CD14-positive monocyte (primary cell): Measurements from ENCODE around the gene WNT3. TPM values are rescaled to one million over a fixed set of nuclear protein-coding genes. Genes with fewer than 3 reads are reported as not detected.

Source experiments
- DNase-seq, 3 donors: peaks; one replicate each; pipeline ENCODE4 v3.0.0-alpha.2; 2011 to 2022
- H2AFZ ChIP-seq: 2 replicates; pipeline ENCODE4 v1.6.0; 2012; ENCODE audit warnings: mild to moderate bottlenecking, low read depth, low read length, inconsistent platforms; ENCODE audit not compliant: insufficient read depth, poor library complexity, severe bottlenecking
- H3K27ac ChIP-seq, 2 donors: 1 replicate in 1 of 2; 2 replicates in 1 of 2; pipeline ENCODE4 v1.5.1; 2012 to 2013; ENCODE audit warnings: low read length in 2 of 2, control low read depth in 1 of 2, inconsistent platforms in 1 of 2, low read depth in 1 of 2, mild to moderate bottlenecking in 1 of 2
- H3K27me3 ChIP-seq, 2 donors: one replicate each; pipeline versions ENCODE4 v1.6.0 to v1.6.1; 2011 to 2013; ENCODE audit warnings: low read length in 2 of 2; ENCODE audit not compliant: control insufficient read depth in 2 of 2, insufficient read depth in 2 of 2
- H3K36me3 ChIP-seq, 2 donors: replicated peaks in 1 of 2; 1 replicate in 1 of 2; 2 replicates in 1 of 2; pipeline versions ENCODE4 v1.5.1 to v1.6.1; 2012 to 2013; ENCODE audit warnings: low read length in 2 of 2, control low read depth in 1 of 2, inconsistent platforms in 1 of 2, mild to moderate bottlenecking in 1 of 2; ENCODE audit not compliant: insufficient read depth in 2 of 2, control insufficient read depth in 1 of 2
- H3K4me1 ChIP-seq, 2 donors: 1 replicate in 1 of 2; 2 replicates in 1 of 2; pipeline versions ENCODE4 v1.5.1 to v1.6.1; 2012 to 2013; ENCODE audit warnings: low read length in 2 of 2, control low read depth in 1 of 2, inconsistent platforms in 1 of 2, mild to moderate bottlenecking in 1 of 2, moderate library complexity in 1 of 2; ENCODE audit not compliant: insufficient read depth in 2 of 2, control insufficient read depth in 1 of 2
- H3K4me2 ChIP-seq: replicated peaks from 2 replicates; pipeline ENCODE3; 2012; ENCODE audit warnings: low read length, moderate library complexity, mild to moderate bottlenecking; ENCODE audit not compliant: poor library complexity, severe bottlenecking; ENCODE audit errors: extremely low read depth
- H3K4me3 ChIP-seq, 3 experiments: fragments of 200-600 bp in 1 of 3; sonication (generic) in 1 of 3; replicated peaks in 1 of 3; 1 replicate in 2 of 3; 2 replicates in 1 of 3; pipeline ENCODE4 v1.5.1; 2011 to 2013; ENCODE audit warnings: low read length in 3 of 3, mild to moderate bottlenecking in 3 of 3, control low read depth in 2 of 3, low read depth in 2 of 3, inconsistent platforms in 1 of 3, moderate library complexity in 1 of 3
- H3K79me2 ChIP-seq: 2 replicates; pipeline ENCODE4 v1.6.0; 2012; ENCODE audit warnings: mild to moderate bottlenecking, control low read depth, inconsistent platforms, low read length, moderate library complexity; ENCODE audit not compliant: insufficient read depth
- H3K9ac ChIP-seq: 2 replicates; pipeline ENCODE4 v1.6.0; 2017; ENCODE audit warnings: low read length, mild to moderate bottlenecking; ENCODE audit not compliant: insufficient read depth, poor library complexity, severe bottlenecking
- H3K9me3 ChIP-seq, 2 donors: replicated peaks in 1 of 2; 1 replicate in 1 of 2; 2 replicates in 1 of 2; pipeline versions ENCODE4 v1.5.1 to v1.6.1; 2012 to 2013; ENCODE audit warnings: low read length in 2 of 2, control low read depth in 1 of 2; ENCODE audit not compliant: control insufficient read depth in 1 of 2, insufficient read depth in 1 of 2
- H4K20me1 ChIP-seq: 2 replicates; pipeline ENCODE4 v1.6.0; 2012; ENCODE audit warnings: mild to moderate bottlenecking, low read length, control low read depth, moderate library complexity; ENCODE audit not compliant: insufficient read depth
- H3K27ac Mint-ChIP-seq, 7 donors: one replicate each; pipeline ENCODE4 v1.8.0; 2020; ENCODE audit warnings: mild to moderate bottlenecking in 7 of 7, mixed read lengths in 7 of 7, moderate library complexity in 6 of 7, inconsistent platforms in 2 of 7
- H3K27me3 Mint-ChIP-seq, 3 donors: one replicate each; pipeline ENCODE4 v1.8.0; 2021 to 2022; ENCODE audit warnings: low read depth in 3 of 3, mild to moderate bottlenecking in 3 of 3, mixed read lengths in 3 of 3, moderate library complexity in 3 of 3, inconsistent platforms in 1 of 3
- H3K36me3 Mint-ChIP-seq, 2 donors: one replicate each; pipeline ENCODE4 v1.8.0; 2020; ENCODE audit warnings: mixed read lengths in 2 of 2, inconsistent platforms in 1 of 2, mild to moderate bottlenecking in 1 of 2
- H3K4me1 Mint-ChIP-seq: one replicate; pipeline ENCODE4 v1.8.0; 2020; ENCODE audit warnings: mild to moderate bottlenecking, mixed read lengths
- H3K4me3 Mint-ChIP-seq, 2 donors: one replicate each; pipeline ENCODE4 v1.8.0; 2020; ENCODE audit warnings: mild to moderate bottlenecking in 2 of 2, mixed read lengths in 2 of 2, moderate library complexity in 1 of 2
- H3K9me3 Mint-ChIP-seq, 7 donors: one replicate each; pipeline ENCODE4 v1.8.0; 2020 to 2022; ENCODE audit warnings: mixed read lengths in 7 of 7, mild to moderate bottlenecking in 6 of 7, moderate library complexity in 6 of 7, inconsistent platforms in 2 of 7
- WGBS: methylation state at CpG from one replicate; pipeline ENCODE4 v1.1.5; 2013; ENCODE audit warnings: missing lambda C conversion rate; ENCODE audit not compliant: insufficient coverage; 5-methylcytosine and 5-hydroxymethylcytosine counted together
- intact Hi-C, 2 donors: fragments of 100-400 bp; cut with micrococcal nuclease; formaldehyde crosslinking; loops; one replicate each; pipeline versions ENCODE4 v1.15.0 to v1.15.1; 2023
- polyA plus RNA-seq, 3 donors: library from polyadenylated mRNA; depleted of rRNA in 1 of 3; unstranded in 2 of 3; stranded (reverse) in 1 of 3; fragments of 300-500 nt in 2 of 3; fragments of >200 nt in 1 of 3; fragmentation: Illumina TruSeq in 2 of 3; gene quantifications; 1 replicate in 2 of 3; 2 replicates in 1 of 3; pipeline ENCODE4 v1.2.3, GENCODE V29; 2012 to 2021
- TF ChIP-seq, protein P1 (sequence below): fragments of 200-600 bp; IDR thresholded peaks from one replicate; pipeline ENCODE4 v1.8.0; 2022; ENCODE audit warnings: antibody characterized with exemption, mild to moderate bottlenecking

The WNT3 gene
- polyA plus RNA-seq, 3 donors, result 0.01 TPM; not detected in 2

DNA sequence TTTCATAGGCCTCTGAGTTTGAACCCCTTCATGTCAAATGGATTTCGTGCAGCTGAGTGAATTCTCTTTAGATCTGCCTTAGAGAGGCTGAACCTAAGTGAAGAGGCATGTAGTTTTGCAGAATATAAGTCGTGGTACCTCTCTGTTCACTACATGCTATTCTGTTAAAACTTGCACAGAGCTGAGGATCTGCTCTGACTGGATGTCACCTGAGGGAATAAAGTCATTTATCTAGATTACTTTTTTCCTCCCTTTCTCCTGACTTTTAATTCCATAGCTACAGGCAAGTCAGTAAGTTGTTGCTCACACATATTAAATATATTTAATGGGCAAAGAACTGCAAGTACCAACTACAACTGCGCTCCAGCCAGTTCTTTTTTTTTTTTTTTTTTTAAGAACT lies 64.7 kb downstream of the WNT3 start:
- Histone ChIP-seq H3K36me3 (peaks cover 82 to 98% of the 10 kb centered on the region in 2 donors), H3K4me3 (no peak overlapping the region), H3K4me1 (no peaks in the 10 kb centered on the region), H3K9me3 (no peaks in the 10 kb centered on the region), H3K9ac (no peak overlapping the region), H3K27me3 (no peaks in the 10 kb centered on the region), H4K20me1 (no peaks in the 10 kb centered on the region), H3K27ac (no peak overlapping the region), H2AFZ (no peak overlapping the region), H3K4me2 (no peak overlapping the region), H3K79me2 (no peaks in the 10 kb centered on the region)
- H3K4me3 Mint-ChIP-seq, result no peak overlapping the region
- no peak overlapping the region for H3K27ac Mint-ChIP-seq
- H3K36me3 Mint-ChIP-seq, result peaks cover 83 to 93% of the 10 kb centered on the region in 2 donors
- H3K9me3 Mint-ChIP-seq, result no peaks in the 10 kb centered on the region
- DNase-seq, result no peak
- WGBS, result no CpG with 5 or more reads among the region's 3 CpGs
- peaks cover 0 to under 1% (median 0%) of the 10 kb centered on the region in 3 donors for H3K27me3 Mint-ChIP-seq
- intact Hi-C loops, result no loop called here
- H3K4me1 Mint-ChIP-seq, result peaks cover 2% of the 10 kb centered on the region
- TF ChIP-seq, protein P1, sequence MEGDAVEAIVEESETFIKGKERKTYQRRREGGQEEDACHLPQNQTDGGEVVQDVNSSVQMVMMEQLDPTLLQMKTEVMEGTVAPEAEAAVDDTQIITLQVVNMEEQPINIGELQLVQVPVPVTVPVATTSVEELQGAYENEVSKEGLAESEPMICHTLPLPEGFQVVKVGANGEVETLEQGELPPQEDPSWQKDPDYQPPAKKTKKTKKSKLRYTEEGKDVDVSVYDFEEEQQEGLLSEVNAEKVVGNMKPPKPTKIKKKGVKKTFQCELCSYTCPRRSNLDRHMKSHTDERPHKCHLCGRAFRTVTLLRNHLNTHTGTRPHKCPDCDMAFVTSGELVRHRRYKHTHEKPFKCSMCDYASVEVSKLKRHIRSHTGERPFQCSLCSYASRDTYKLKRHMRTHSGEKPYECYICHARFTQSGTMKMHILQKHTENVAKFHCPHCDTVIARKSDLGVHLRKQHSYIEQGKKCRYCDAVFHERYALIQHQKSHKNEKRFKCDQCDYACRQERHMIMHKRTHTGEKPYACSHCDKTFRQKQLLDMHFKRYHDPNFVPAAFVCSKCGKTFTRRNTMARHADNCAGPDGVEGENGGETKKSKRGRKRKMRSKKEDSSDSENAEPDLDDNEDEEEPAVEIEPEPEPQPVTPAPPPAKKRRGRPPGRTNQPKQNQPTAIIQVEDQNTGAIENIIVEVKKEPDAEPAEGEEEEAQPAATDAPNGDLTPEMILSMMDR, result no peak

DNA sequence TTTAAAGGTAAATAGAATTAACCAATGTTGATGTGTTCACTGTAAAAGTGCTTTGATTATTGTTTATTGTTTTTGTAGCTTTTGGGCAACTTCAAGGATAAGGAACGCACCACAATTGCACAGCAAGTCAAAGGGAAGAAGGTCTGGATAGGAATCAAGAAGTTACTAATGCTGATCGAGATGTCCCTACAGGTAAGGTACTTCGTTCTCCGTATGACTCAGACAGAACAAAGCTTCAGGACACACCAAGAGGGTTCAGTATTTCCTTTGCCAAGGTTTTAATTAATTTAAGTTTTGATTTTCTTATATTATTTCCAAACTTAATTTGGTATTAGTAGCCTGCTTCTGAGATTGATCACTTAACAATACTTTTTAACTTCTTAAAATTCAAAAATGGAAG lies 67.1 kb downstream of the WNT3 start:
- Histone ChIP-seq H3K4me1 (no peaks in the 10 kb centered on the region), H3K27me3 (no peaks in the 10 kb centered on the region), H3K4me3 (no peak overlapping the region), H2AFZ (no peak overlapping the region), H3K9me3 (no peaks in the 10 kb centered on the region), H3K27ac (no peak overlapping the region), H4K20me1 (no peaks in the 10 kb centered on the region), H3K4me2 (no peak overlapping the region), H3K9ac (no peak overlapping the region), H3K79me2 (no peaks in the 10 kb centered on the region), H3K36me3 (peaks cover 68 to 94% of the 10 kb centered on the region in 2 donors)
- H3K27ac Mint-ChIP-seq, result no peak overlapping the region
- TF ChIP-seq, protein P1, result no peak
- H3K4me1 Mint-ChIP-seq, result peaks cover 6% of the 10 kb centered on the region
- DNase-seq, result no peak
- 100% methylated on average over 1 of the region's 4 CpGs for WGBS
- intact Hi-C loops, result no loop called here
- H3K36me3 Mint-ChIP-seq, result peaks cover 74 to 93% of the 10 kb centered on the region in 2 donors
- no peaks in the 10 kb centered on the region for H3K27me3 Mint-ChIP-seq
- no peaks in the 10 kb centered on the region for H3K9me3 Mint-ChIP-seq
- no peak overlapping the region for H3K4me3 Mint-ChIP-seq
